HG02840 (cell line): Measurements from ENCODE around the gene TIGIT.

Experiments used
- ATAC-seq: cut with Tn5 transposase; IDR thresholded peaks from one replicate; pipeline ENCODE4 v1.9.1; 2021; ENCODE audit warnings: mild to moderate bottlenecking, moderate library complexity, moderate number of reproducible peaks; ENCODE audit not compliant: unreplicated experiment, low FRiP score

The TIGIT gene

GRCh38 chr3:114350690-114351089 is 56.9 kb downstream of the TIGIT start:
- no peak for ATAC-seq

GRCh38 chr3:114351123-114351821 is 57.4 kb downstream of the TIGIT start:
- no peak for ATAC-seq

- no peak for ATAC-seq
Observed at GRCh38 chr3:114351822-114352145, 58.0 kb downstream of the TIGIT start.

GRCh38 chr3:114355653-114356052 is 61.8 kb downstream of the TIGIT start:
- ATAC-seq, result no peak

- ATAC-seq, result no peak
Observed at GRCh38 chr3:114356066-114356465, 62.2 kb downstream of the TIGIT start.

- no peak for ATAC-seq
Observed at GRCh38 chr3:114356525-114356924, 62.7 kb downstream of the TIGIT start.
